Measurements from ENCODE around the gene EPHA3.

The EPHA3 gene

GRCh38 chr3:89145995-89146394 is 38.6 kb downstream of the EPHA3 start:
- no peak for DNase-seq (ENCODE audit: low spot score)

- DNase-seq (ENCODE audit: low spot score) = no peak
Observed at GRCh38 chr3:89154416-89154815, 47.0 kb downstream of the EPHA3 start.

GRCh38 chr3:89155811-89156210 is 48.4 kb downstream of the EPHA3 start:
- no peak for DNase-seq (ENCODE audit: low spot score)

- DNase-seq (ENCODE audit: low spot score) = no peak
Observed at GRCh38 chr3:89157575-89157974, 50.2 kb downstream of the EPHA3 start.

- DNase-seq (ENCODE audit: low spot score) = no peak
Observed at GRCh38 chr3:89159605-89160004, 52.2 kb downstream of the EPHA3 start.

- DNase-seq (ENCODE audit: low spot score) = no peak
Observed at GRCh38 chr3:89164774-89165173, 57.4 kb downstream of the EPHA3 start.

GRCh38 chr3:89165636-89166263 is 58.3 kb downstream of the EPHA3 start:
- no peak for DNase-seq (ENCODE audit: low spot score)

GRCh38 chr3:89171687-89172545 is 64.5 kb downstream of the EPHA3 start:
- no peak for DNase-seq (ENCODE audit: low spot score)

GRCh38 chr3:89173546-89173945 is 66.1 kb downstream of the EPHA3 start:
- no peak for DNase-seq (ENCODE audit: low spot score)

GRCh38 chr3:89179355-89180001 is 72.1 kb downstream of the EPHA3 start:
- DNase-seq (ENCODE audit: low spot score) = no peak

- no peak for DNase-seq (ENCODE audit: low spot score)
Observed at GRCh38 chr3:89180334-89180733, 72.9 kb downstream of the EPHA3 start.

GRCh38 chr3:89182056-89182455 is 74.6 kb downstream of the EPHA3 start:
- DNase-seq (ENCODE audit: low spot score) = no peak

- no peak for DNase-seq (ENCODE audit: low spot score)
Observed at GRCh38 chr3:89184151-89184995, 77.0 kb downstream of the EPHA3 start.

- no peak for DNase-seq (ENCODE audit: low spot score)
Observed at GRCh38 chr3:89186456-89186855, 79.0 kb downstream of the EPHA3 start.

- no peak for DNase-seq (ENCODE audit: low spot score)
Observed at GRCh38 chr3:89198591-89198990, 91.2 kb downstream of the EPHA3 start.

GRCh38 chr3:89212619-89213018 is 105.2 kb downstream of the EPHA3 start:
- no peak for DNase-seq (ENCODE audit: low spot score)

GRCh38 chr3:89216016-89216739 is 108.8 kb downstream of the EPHA3 start:
- DNase-seq (ENCODE audit: low spot score) = no peak

- no peak for DNase-seq (ENCODE audit: low spot score)
Observed at GRCh38 chr3:89217148-89217685, 109.8 kb downstream of the EPHA3 start.

GRCh38 chr3:89221924-89222323 is 114.5 kb downstream of the EPHA3 start:
- DNase-seq (ENCODE audit: low spot score) = no peak

GRCh38 chr3:89223188-89223587 is 115.8 kb downstream of the EPHA3 start:
- DNase-seq (ENCODE audit: low spot score) = no peak

- no peak for DNase-seq (ENCODE audit: low spot score)
Observed at GRCh38 chr3:89227218-89227617, 119.8 kb downstream of the EPHA3 start.
